DMS 273 (cell line): ENCODE measurements around the gene ZNF710.
"Not testable (repeated sequence)": the region's sequence is repeated elsewhere in the genome, so short reads cannot be mapped to it uniquely, and the experiment has no call there.

Source experiments
- DNase-seq: peaks from one replicate; lab custom pipeline; 2025; ENCODE audit not compliant: unreplicated experiment; lab: John Stamatoyannopoulos, UW

Gene ZNF710

GRCh38 chr15:90001062-90001682 lies at the start of gene ZNF710:
TSS of gene ZNF710 (plus strand) at chr15:90001324. CDS start at chr15:90067138, 65,814 bp downstream.
- DNase-seq, result peak; percentile 67

GRCh38 chr15:89954541-89954940 lies 46.6 kb upstream of the ZNF710 start:
- no peak for DNase-seq

GRCh38 chr15:89955449-89955998 lies 45.6 kb upstream of the ZNF710 start:
- DNase-seq, result not testable (repeated sequence)

GRCh38 chr15:89958107-89958805 lies 42.9 kb upstream of the ZNF710 start:
- peak; percentile 47 for DNase-seq

- DNase-seq, result no peak
Observed at GRCh38 chr15:89963301-89964231, 37.6 kb upstream of the ZNF710 start.

- peak; percentile 3 for DNase-seq
Observed at GRCh38 chr15:89964232-89964954, 36.7 kb upstream of the ZNF710 start.

GRCh38 chr15:89967881-89968280 lies 33.2 kb upstream of the ZNF710 start:
- no peak for DNase-seq

GRCh38 chr15:89971592-89971997 lies 29.5 kb upstream of the ZNF710 start:
- DNase-seq, result peak; percentile 85

GRCh38 chr15:89972085-89972484 lies 29.0 kb upstream of the ZNF710 start:
- no peak for DNase-seq

- DNase-seq, result no peak
Observed at GRCh38 chr15:89975482-89976245, 25.5 kb upstream of the ZNF710 start.

GRCh38 chr15:89976246-89976600 lies 24.9 kb upstream of the ZNF710 start:
- DNase-seq, result no peak

- DNase-seq, result not testable (repeated sequence)
Observed at GRCh38 chr15:89977836-89978235, 23.3 kb upstream of the ZNF710 start.

- DNase-seq, result no peak
Observed at GRCh38 chr15:89978914-89979313, 22.2 kb upstream of the ZNF710 start.

GRCh38 chr15:89980896-89981295 lies 20.2 kb upstream of the ZNF710 start:
- no peak for DNase-seq

- DNase-seq, result no peak
Observed at GRCh38 chr15:89982315-89983055, 18.6 kb upstream of the ZNF710 start.

- DNase-seq, result no peak
Observed at GRCh38 chr15:89984001-89984400, 17.1 kb upstream of the ZNF710 start.

- DNase-seq, result no peak
Observed at GRCh38 chr15:89984421-89985010, 16.6 kb upstream of the ZNF710 start.

- DNase-seq, result no peak
Observed at GRCh38 chr15:89985111-89985510, 16.0 kb upstream of the ZNF710 start.

- no peak for DNase-seq
Observed at GRCh38 chr15:89991312-89991711, 9.8 kb upstream of the ZNF710 start.
